BLaER1 (cell line): Measurements from ENCODE around the gene SIPA1.
A peak's percentile ranks its signal among the peaks of the same experiment; 100 is the strongest.
"Not testable (repeated sequence)": the region's sequence is repeated elsewhere in the genome, so short reads cannot be mapped to it uniquely, and the experiment has no call there.

Experiments
- H3K27ac ChIP-seq: shearing (Covaris generic); formaldehyde crosslinking; 2 replicates; pipeline ENCODE4 v1.8.1; 2022
- H3K27me3 ChIP-seq: shearing (Covaris generic); formaldehyde crosslinking; 2 replicates; pipeline ENCODE4 v1.8.1; 2022
- H3K36me3 ChIP-seq: shearing (Covaris generic); formaldehyde crosslinking; 2 replicates; pipeline ENCODE4 v1.8.1; 2022
- H3K4me1 ChIP-seq: shearing (Covaris generic); formaldehyde crosslinking; 2 replicates; pipeline ENCODE4 v1.8.1; 2022
- H3K4me2 ChIP-seq: shearing (Covaris generic); formaldehyde crosslinking; 2 replicates; pipeline ENCODE4 v1.8.1; 2022
- H3K4me3 ChIP-seq: shearing (Covaris generic); formaldehyde crosslinking; 2 replicates; pipeline ENCODE4 v1.8.1; 2022
- H3K9ac ChIP-seq: shearing (Covaris generic); formaldehyde crosslinking; 2 replicates; pipeline ENCODE4 v1.8.1; 2022
- H3K9me3 ChIP-seq: shearing (Covaris generic); formaldehyde crosslinking; 2 replicates; pipeline ENCODE4 v1.8.1; 2022
- H4K20me1 ChIP-seq: shearing (Covaris generic); formaldehyde crosslinking; 2 replicates; pipeline ENCODE4 v1.8.1; 2022
- Cebpa-rat ChIP-seq: shearing (Covaris generic); IDR thresholded peaks from 2 replicates; pipeline ENCODE4 v1.8.1; 2022

Gene SIPA1

GRCh38 chr11:65634440-65634839, 3.5 kb upstream of the SIPA1 start:
- H3K4me3 ChIP-seq, result no peak overlapping the region
- TF ChIP-seq Cebpa-rat, result no peak
- H4K20me1 ChIP-seq, result no peaks in the 10 kb centered on the region
- H3K9ac ChIP-seq, result 0 out of 2 replicates have a peak overlapping the region, but pooled peaks have one; percentile 4
- H3K4me2 ChIP-seq, result peak overlapping the region; percentile 60
- peak overlapping the region; percentile 60 for H3K27ac ChIP-seq
- no peaks in the 10 kb centered on the region for H3K9me3 ChIP-seq
- peaks cover 57% of the 10 kb centered on the region for H3K4me1 ChIP-seq
- H3K27me3 ChIP-seq, result no peaks in the 10 kb centered on the region
- H3K36me3 ChIP-seq, result peaks cover 76% of the 10 kb centered on the region

- Histone ChIP-seq H3K9ac (no peak overlapping the region), H3K9me3 (no peaks in the 10 kb centered on the region), H3K27me3 (no peaks in the 10 kb centered on the region), H4K20me1 (no peaks in the 10 kb centered on the region), H3K4me2 (no peak overlapping the region), H3K27ac (peak overlapping the region; percentile 60; the same call in 1 of the 2 replicates), H3K4me1 (peaks cover 64% of the 10 kb centered on the region), H3K36me3 (peaks cover 69% of the 10 kb centered on the region), H3K4me3 (no peak overlapping the region)
- TF ChIP-seq Cebpa-rat, result no peak
Observed at GRCh38 chr11:65634905-65635731, 2.8 kb upstream of the SIPA1 start.

GRCh38 chr11:65636108-65637031, 1.5 kb upstream of the SIPA1 start:
- Histone ChIP-seq H3K27me3 (no peaks in the 10 kb centered on the region), H4K20me1 (no peaks in the 10 kb centered on the region), H3K9me3 (no peaks in the 10 kb centered on the region), H3K36me3 (peaks cover 58% of the 10 kb centered on the region), H3K4me3 (no peak overlapping the region), H3K9ac (0 out of 2 replicates have a peak overlapping the region, but pooled peaks have one; percentile 23), H3K4me2 (no peak overlapping the region), H3K4me1 (peaks cover 76% of the 10 kb centered on the region), H3K27ac (peak overlapping the region; percentile 98)
- no peak for TF ChIP-seq Cebpa-rat

GRCh38 chr11:65637032-65637557, 806 bp upstream of the SIPA1 start:
- no peak for TF ChIP-seq Cebpa-rat
- no peaks in the 10 kb centered on the region for H4K20me1 ChIP-seq
- H3K36me3 ChIP-seq, result peaks cover 58% of the 10 kb centered on the region
- peak overlapping the region; percentile 94 for H3K9ac ChIP-seq
- H3K4me3 ChIP-seq, result peak overlapping the region; percentile 78; the same call in 1 of the 2 replicates
- H3K4me1 ChIP-seq, result peaks cover 76% of the 10 kb centered on the region
- H3K27me3 ChIP-seq, result no peaks in the 10 kb centered on the region
- peak overlapping the region; percentile 89 for H3K4me2 ChIP-seq
- no peaks in the 10 kb centered on the region for H3K9me3 ChIP-seq
- peak overlapping the region; percentile 98 for H3K27ac ChIP-seq

- peaks cover 61% of the 10 kb centered on the region for H3K36me3 ChIP-seq
- H3K9ac ChIP-seq, result peak overlapping the region; percentile 94
- H4K20me1 ChIP-seq, H3K9me3 ChIP-seq, H3K27me3 ChIP-seq: not testable (repeated sequence)
- peak overlapping the region; percentile 89 for H3K4me2 ChIP-seq
- H3K27ac ChIP-seq, result peak overlapping the region; percentile 98
- peaks cover 70% of the 10 kb centered on the region for H3K4me1 ChIP-seq
- H3K4me3 ChIP-seq, result peak overlapping the region; percentile 78
Observed at GRCh38 chr11:65639228-65639597, 1.3 kb downstream of the SIPA1 start.

- Histone ChIP-seq H4K20me1 (peaks cover 10% of the 10 kb centered on the region), H3K4me3 (peak overlapping the region; percentile 78), H3K4me1 (peaks cover 64% of the 10 kb centered on the region), H3K27me3 (no peaks in the 10 kb centered on the region), H3K9ac (peak overlapping the region; percentile 88), H3K4me2 (peak overlapping the region; percentile 89), H3K9me3 (no peaks in the 10 kb centered on the region), H3K36me3 (peaks cover 61% of the 10 kb centered on the region), H3K27ac (peak overlapping the region; percentile 98)
- 0 out of 2 replicates have a peak, but pooled peaks have one; percentile 39 for TF ChIP-seq Cebpa-rat
Observed at GRCh38 chr11:65639623-65640482, 2.0 kb downstream of the SIPA1 start.

GRCh38 chr11:65640483-65641296, 2.8 kb downstream of the SIPA1 start:
- no peaks in the 10 kb centered on the region for H3K27me3 ChIP-seq
- H3K4me2 ChIP-seq, result peak overlapping the region; percentile 89
- peak overlapping the region; percentile 78 for H3K4me3 ChIP-seq
- H3K36me3 ChIP-seq, result peaks cover 61% of the 10 kb centered on the region
- peak overlapping the region; percentile 88 for H3K9ac ChIP-seq
- TF ChIP-seq Cebpa-rat, result no peak
- peak overlapping the region; percentile 98 for H3K27ac ChIP-seq
- no peaks in the 10 kb centered on the region for H3K9me3 ChIP-seq
- H3K4me1 ChIP-seq, result peaks cover 64% of the 10 kb centered on the region
- peaks cover 14% of the 10 kb centered on the region for H4K20me1 ChIP-seq

- peak overlapping the region; percentile 78 for H3K4me3 ChIP-seq
- no peaks in the 10 kb centered on the region for H3K27me3 ChIP-seq
- peaks cover 14% of the 10 kb centered on the region for H4K20me1 ChIP-seq
- peak overlapping the region; percentile 98 for H3K27ac ChIP-seq
- no peak for TF ChIP-seq Cebpa-rat
- H3K4me1 ChIP-seq, result peaks cover 64% of the 10 kb centered on the region
- peak overlapping the region; percentile 89 for H3K4me2 ChIP-seq
- no peaks in the 10 kb centered on the region for H3K9me3 ChIP-seq
- peaks cover 61% of the 10 kb centered on the region for H3K36me3 ChIP-seq
- peak overlapping the region; percentile 88 for H3K9ac ChIP-seq
Observed at GRCh38 chr11:65641297-65642013, 3.6 kb downstream of the SIPA1 start.
